ENCODE data around the gene NAV2. TPM values are rescaled to one million over a fixed set of nuclear protein-coding genes. Genes with fewer than 3 reads are reported as not detected.

NAV2 gene
- total RNA-seq, 2 experiments from 2014 or later = 0.23 to 0.71 TPM

- no peak overlapping the region for H3K27ac Mint-ChIP-seq
- ChIA-PET CTCF (no interaction called here), POLR2A (no interaction called here)
- H3K27me3 Mint-ChIP-seq (ENCODE audit: low read depth) = no peaks in the 10 kb centered on the region
- ATAC-seq = no peak
- no peaks in the 10 kb centered on the region for H3K36me3 Mint-ChIP-seq (ENCODE audit: low read depth)
- no peak overlapping the region for H3K4me3 Mint-ChIP-seq
- DNase-seq = no peak
- no peaks in the 10 kb centered on the region for H3K9me3 Mint-ChIP-seq (ENCODE audit: insufficient read depth)
- no peaks in the 10 kb centered on the region for H3K4me1 Mint-ChIP-seq (ENCODE audit: low read depth)
Measured at GRCh38 chr11:20042811-20043341, 330.2 kb downstream of the NAV2 start.

GRCh38 chr11:20043992-20044391 lies 331.4 kb downstream of the NAV2 start:
- Mint-ChIP-seq H3K9me3 (ENCODE audit: insufficient read depth) (no peaks in the 10 kb centered on the region), H3K27ac (no peak overlapping the region), H3K27me3 (ENCODE audit: low read depth) (no peaks in the 10 kb centered on the region), H3K4me3 (no peak overlapping the region), H3K4me1 (ENCODE audit: low read depth) (no peaks in the 10 kb centered on the region), H3K36me3 (ENCODE audit: low read depth) (no peaks in the 10 kb centered on the region)
- DNase-seq = no peak
- no peak for ATAC-seq
- CTCF ChIA-PET = no interaction called here
- POLR2A ChIA-PET = no interaction called here

GRCh38 chr11:20045098-20045688 lies 332.6 kb downstream of the NAV2 start:
- Mint-ChIP-seq H3K36me3 (ENCODE audit: low read depth) (no peaks in the 10 kb centered on the region), H3K9me3 (ENCODE audit: insufficient read depth) (no peaks in the 10 kb centered on the region), H3K4me1 (ENCODE audit: low read depth) (no peaks in the 10 kb centered on the region), H3K27ac (no peak overlapping the region), H3K4me3 (no peak overlapping the region), H3K27me3 (ENCODE audit: low read depth) (no peaks in the 10 kb centered on the region)
- DNase-seq (no peak), ATAC-seq (no peak)
- POLR2A ChIA-PET = no interaction called here
- CTCF ChIA-PET = no interaction called here

- Mint-ChIP-seq H3K27me3 (ENCODE audit: low read depth) (no peaks in the 10 kb centered on the region), H3K27ac (no peak overlapping the region), H3K4me3 (no peak overlapping the region), H3K9me3 (ENCODE audit: insufficient read depth) (no peaks in the 10 kb centered on the region), H3K4me1 (ENCODE audit: low read depth) (no peaks in the 10 kb centered on the region), H3K36me3 (ENCODE audit: low read depth) (no peaks in the 10 kb centered on the region)
- no peak for ATAC-seq
- POLR2A ChIA-PET = no interaction called here
- CTCF ChIA-PET = interaction anchor here (0.8 kb wide), 1 partner anchor 17 kb away, joined by 3 read pairs; no protein-coding TSS in a partner anchor
- DNase-seq = no peak
Measured at GRCh38 chr11:20046416-20046815, 333.8 kb downstream of the NAV2 start.

- Mint-ChIP-seq H3K4me3 (no peak overlapping the region), H3K27me3 (ENCODE audit: low read depth) (no peaks in the 10 kb centered on the region), H3K27ac (no peak overlapping the region), H3K36me3 (ENCODE audit: low read depth) (no peaks in the 10 kb centered on the region), H3K9me3 (ENCODE audit: insufficient read depth) (no peaks in the 10 kb centered on the region), H3K4me1 (ENCODE audit: low read depth) (no peaks in the 10 kb centered on the region)
- ATAC-seq (no peak), DNase-seq (no peak)
- POLR2A ChIA-PET = no interaction called here
- CTCF ChIA-PET = no interaction called here
Measured at GRCh38 chr11:20047006-20047768, 334.6 kb downstream of the NAV2 start.

GRCh38 chr11:20047769-20048154 lies 335.1 kb downstream of the NAV2 start:
- ChIA-PET POLR2A (no interaction called here), CTCF (no interaction called here)
- no peaks in the 10 kb centered on the region for H3K4me1 Mint-ChIP-seq (ENCODE audit: low read depth)
- H3K36me3 Mint-ChIP-seq (ENCODE audit: low read depth) = no peaks in the 10 kb centered on the region
- no peak overlapping the region for H3K27ac Mint-ChIP-seq
- DNase-seq = no peak
- no peak overlapping the region for H3K4me3 Mint-ChIP-seq
- no peaks in the 10 kb centered on the region for H3K27me3 Mint-ChIP-seq (ENCODE audit: low read depth)
- H3K9me3 Mint-ChIP-seq (ENCODE audit: insufficient read depth) = no peaks in the 10 kb centered on the region
- ATAC-seq = no peak

GRCh38 chr11:20048246-20048645 lies 335.6 kb downstream of the NAV2 start:
- Mint-ChIP-seq H3K4me3 (no peak overlapping the region), H3K36me3 (ENCODE audit: low read depth) (no peaks in the 10 kb centered on the region), H3K4me1 (ENCODE audit: low read depth) (no peaks in the 10 kb centered on the region), H3K27ac (no peak overlapping the region), H3K9me3 (ENCODE audit: insufficient read depth) (no peaks in the 10 kb centered on the region), H3K27me3 (ENCODE audit: low read depth) (no peaks in the 10 kb centered on the region)
- ChIA-PET POLR2A (no interaction called here), CTCF (no interaction called here)
- ATAC-seq = no peak
- no peak for DNase-seq

GRCh38 chr11:20048707-20049106 lies 336.1 kb downstream of the NAV2 start:
- POLR2A ChIA-PET = no interaction called here
- Mint-ChIP-seq H3K4me3 (no peak overlapping the region), H3K27ac (no peak overlapping the region), H3K4me1 (ENCODE audit: low read depth) (no peaks in the 10 kb centered on the region), H3K27me3 (ENCODE audit: low read depth) (no peaks in the 10 kb centered on the region), H3K9me3 (ENCODE audit: insufficient read depth) (no peaks in the 10 kb centered on the region), H3K36me3 (ENCODE audit: low read depth) (no peaks in the 10 kb centered on the region)
- ATAC-seq (no peak), DNase-seq (no peak)
- CTCF ChIA-PET = no interaction called here

- no peak overlapping the region for H3K27ac Mint-ChIP-seq
- H3K4me1 Mint-ChIP-seq (ENCODE audit: low read depth) = no peaks in the 10 kb centered on the region
- no peaks in the 10 kb centered on the region for H3K27me3 Mint-ChIP-seq (ENCODE audit: low read depth)
- ChIA-PET POLR2A (no interaction called here), CTCF (no interaction called here)
- H3K9me3 Mint-ChIP-seq (ENCODE audit: insufficient read depth) = no peaks in the 10 kb centered on the region
- DNase-seq (no peak), ATAC-seq (no peak)
- no peaks in the 10 kb centered on the region for H3K36me3 Mint-ChIP-seq (ENCODE audit: low read depth)
- no peak overlapping the region for H3K4me3 Mint-ChIP-seq
Measured at GRCh38 chr11:20049231-20049630, 336.6 kb downstream of the NAV2 start.

GRCh38 chr11:20050048-20050447 lies 337.4 kb downstream of the NAV2 start:
- POLR2A ChIA-PET = no interaction called here
- Mint-ChIP-seq H3K4me1 (ENCODE audit: low read depth) (no peaks in the 10 kb centered on the region), H3K9me3 (ENCODE audit: insufficient read depth) (no peaks in the 10 kb centered on the region), H3K27ac (no peak overlapping the region), H3K36me3 (ENCODE audit: low read depth) (no peaks in the 10 kb centered on the region), H3K4me3 (no peak overlapping the region), H3K27me3 (ENCODE audit: low read depth) (no peaks in the 10 kb centered on the region)
- ATAC-seq = no peak
- DNase-seq = no peak
- CTCF ChIA-PET = no interaction called here

GRCh38 chr11:20050551-20051333 lies 338.1 kb downstream of the NAV2 start:
- no peaks in the 10 kb centered on the region for H3K9me3 Mint-ChIP-seq (ENCODE audit: insufficient read depth)
- POLR2A ChIA-PET = no interaction called here
- H3K27me3 Mint-ChIP-seq (ENCODE audit: low read depth) = no peaks in the 10 kb centered on the region
- no peaks in the 10 kb centered on the region for H3K36me3 Mint-ChIP-seq (ENCODE audit: low read depth)
- no peaks in the 10 kb centered on the region for H3K4me1 Mint-ChIP-seq (ENCODE audit: low read depth)
- CTCF ChIA-PET = no interaction called here
- no peak overlapping the region for H3K4me3 Mint-ChIP-seq
- no peak for DNase-seq
- no peak overlapping the region for H3K27ac Mint-ChIP-seq
- ATAC-seq = no peak
